ENCODE data around the gene ZRANB2. TPM values are rescaled to one million over a fixed set of nuclear protein-coding genes. Genes with fewer than 3 reads are reported as not detected.
A peak's percentile ranks its signal among the peaks of the same experiment; 100 is the strongest.

The ZRANB2 gene
- total and polyA plus RNA-seq, 10 of the 15 experiments (the other 5 are each of a cell fraction or from before 2014, with no cell fraction given), result 68.4 to 189 (median 138) TPM

- Histone ChIP-seq H3K27me3 (replicated peaks in 1 of 2; ENCODE audit: control insufficient read depth in 2 of 2, insufficient read depth in 2 of 2, low read length in 1 of 2) (no peaks in the 10 kb centered on the region), H2AFZ (ENCODE audit: control insufficient read depth, low read depth, low read length) (peak overlapping the region; percentile 92), H4K20me1 (ENCODE audit: control insufficient read depth, insufficient read depth) (no peaks in the 10 kb centered on the region), H3K9ac (ENCODE audit: control insufficient read depth, insufficient read depth, low read length) (peak overlapping the region; percentile 99), H3K4me2 (ENCODE audit: control insufficient read depth, insufficient read depth) (peak overlapping the region; percentile 56), H3K27ac (ENCODE audit: control insufficient read depth, insufficient read depth) (peak overlapping the region; percentile 97), H3K79me2 (ENCODE audit: control insufficient read depth, insufficient read depth, low read length) (peaks cover 47% of the 10 kb centered on the region), H3K9me3 (replicated peaks; ENCODE audit: control insufficient read depth, insufficient read depth, low read length) (no peaks in the 10 kb centered on the region), H3K4me3 (peak overlapping the region; percentile 100), H3K36me3 (ENCODE audit: control insufficient read depth in 2 of 2, insufficient read depth in 2 of 2, low read length in 1 of 2) (peaks cover 4 to 12% of the 10 kb centered on the region in 2 experiments; a peak in 3 of 4 replicates), H3K4me1 (ENCODE audit: control insufficient read depth, insufficient read depth, low read length) (no peaks in the 10 kb centered on the region)
- TF ChIP-seq, protein P1, sequence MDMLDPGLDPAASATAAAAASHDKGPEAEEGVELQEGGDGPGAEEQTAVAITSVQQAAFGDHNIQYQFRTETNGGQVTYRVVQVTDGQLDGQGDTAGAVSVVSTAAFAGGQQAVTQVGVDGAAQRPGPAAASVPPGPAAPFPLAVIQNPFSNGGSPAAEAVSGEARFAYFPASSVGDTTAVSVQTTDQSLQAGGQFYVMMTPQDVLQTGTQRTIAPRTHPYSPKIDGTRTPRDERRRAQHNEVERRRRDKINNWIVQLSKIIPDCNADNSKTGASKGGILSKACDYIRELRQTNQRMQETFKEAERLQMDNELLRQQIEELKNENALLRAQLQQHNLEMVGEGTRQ (IDR thresholded peaks at IDR 0.05; ENCODE audit: borderline replicate concordance, low read depth, low read length), result peak; percentile 16; the same call in 1 of the 2 replicates
- no peak for TF ChIP-seq PAX5 (IDR thresholded peaks at IDR 0.05; ENCODE audit: borderline replicate concordance, low read depth, low read length)
- TF ChIP-seq, protein P2, sequence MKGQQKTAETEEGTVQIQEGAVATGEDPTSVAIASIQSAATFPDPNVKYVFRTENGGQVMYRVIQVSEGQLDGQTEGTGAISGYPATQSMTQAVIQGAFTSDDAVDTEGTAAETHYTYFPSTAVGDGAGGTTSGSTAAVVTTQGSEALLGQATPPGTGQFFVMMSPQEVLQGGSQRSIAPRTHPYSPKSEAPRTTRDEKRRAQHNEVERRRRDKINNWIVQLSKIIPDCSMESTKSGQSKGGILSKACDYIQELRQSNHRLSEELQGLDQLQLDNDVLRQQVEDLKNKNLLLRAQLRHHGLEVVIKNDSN (IDR thresholded peaks at IDR 0.05; ENCODE audit: borderline replicate concordance, extremely low read length, insufficient read depth, low read depth, low read length), result peak; percentile 34
- 0 out of 2 replicates have a peak, but pooled peaks have one; percentile 3 for TF ChIP-seq CREB1 (IDR thresholded peaks at IDR 0.05; ENCODE audit: low read depth)
- peak; percentile 48; the same call in 1 of the 2 replicates for TF ChIP-seq MXI1 (IDR thresholded peaks at IDR 0.05; ENCODE audit: low read depth, low read length)
- TF ChIP-seq POLR2AphosphoS5 (IDR thresholded peaks at IDR 0.05; ENCODE audit: low read length), result no peak
- peak; percentile 30; the same call in 1 of the 2 replicates for TF ChIP-seq RAD51 (IDR thresholded peaks at IDR 0.05)
- no peak for TF ChIP-seq E2F8 (IDR thresholded peaks at IDR 0.05; ENCODE audit: low read depth, partially characterized antibody)
- TF ChIP-seq NR2F1 (conservative IDR thresholded peaks at IDR 0.05), result no peak
- TF ChIP-seq ZBED1 (IDR thresholded peaks at IDR 0.05; ENCODE audit: borderline replicate concordance), result no peak
- FAIRE-seq (no peak), DNase-seq (ENCODE audit: low read depth, low spot score) (no peak), ATAC-seq (peak; percentile 65)
- POLR2A ChIA-PET, result interaction anchor here (1.2 kb wide), 2 partner anchors 17 to 859 kb away, joined by 3 to 4 read pairs; partner anchors contain the start of gene SRSF11
- SMC1A ChIA-PET (ENCODE audit: uncharacterized antibody, unreplicated experiment), result interaction anchor here (1.1 to 1.2 kb wide), 2 partner anchors 15 to 24 kb away, joined by 3 to 4 read pairs; no protein-coding TSS in a partner anchor
- in situ Hi-C loops (cut with MboI) (loop anchor here (25.0 kb wide), 1 partner anchor 957 kb away; no protein-coding TSS in a partner anchor), intact Hi-C loops (cut with micrococcal nuclease; ENCODE audit: unreplicated experiment) (loop anchor here (2.0 kb wide), 1 partner anchor 875 kb away; the partner anchor contains the start of gene LRRC40)
- CTCF ChIA-PET, result interaction anchor here (1.7 kb wide), 2 partner anchors 11 to 17 kb away, joined by 4 to 6 read pairs; no protein-coding TSS in a partner anchor
- under 1% methylated on average over 13 of the region's 17 CpGs for WGBS (ENCODE audit: insufficient coverage, insufficient replicate concordance, low lambda C conversion rate, missing lambda C conversion rate)
- RAD21 ChIA-PET (ENCODE audit: unreplicated experiment), result interaction anchor here (1.1 to 1.3 kb wide), 2 partner anchors 11 to 14 kb away, joined by 4 read pairs; no protein-coding TSS in a partner anchor
- TSS peak; percentile 57 for BruUV-seq (replicated peaks)
Measured at GRCh38 chr1:71080230-71080738, 551 bp downstream of the ZRANB2 start.

All from GM12878 (cell line).